C4-2B (cell line): ENCODE measurements around the gene ANKRD6.

Experiments used
- CTCF ChIP-seq: fragments of 450-650 bp; conservative IDR thresholded peaks from 2 replicates; pipeline ENCODE4 v1.5.1; 2017; ENCODE audit warnings: mild to moderate bottlenecking
- ZFX ChIP-seq: fragments of 450-650 bp; IDR thresholded peaks from 2 replicates; pipeline ENCODE4 v1.6.1; 2017

- no peak for TF ChIP-seq CTCF
- no peak for TF ChIP-seq ZFX
Observed at GRCh38 chr6:89630488-89630887, 197.5 kb downstream of the ANKRD6 start.
